Ascending aorta (tissue), 2 donors: ENCODE results near the gene PRKAR1A. TPM values are rescaled to one million over a fixed set of nuclear protein-coding genes. Genes with fewer than 3 reads are reported as not detected.
"Not testable (repeated sequence)": the region's sequence is repeated elsewhere in the genome, so short reads cannot be mapped to it uniquely, and the experiment has no call there.

Experiments
- DNase-seq, 2 donors: peaks; one replicate each; pipeline ENCODE4 v3.0.0-alpha.2; 2019; ENCODE audit warnings: low spot score in 2 of 2
- H3K27ac ChIP-seq, 2 donors: fragments of 200-600 bp; sonication (generic); one replicate each; pipeline ENCODE4 v1.5.1; 2016 to 2017; ENCODE audit warnings: mild to moderate bottlenecking in 1 of 2
- H3K27me3 ChIP-seq: fragments of 200-600 bp; sonication (generic); one replicate; pipeline ENCODE4 v1.5.1; 2017
- H3K36me3 ChIP-seq, 2 donors: fragments of 200-600 bp; sonication (generic); one replicate each; pipeline ENCODE4 v1.5.1; 2016
- H3K4me1 ChIP-seq, 2 donors: fragments of 200-600 bp; sonication (generic); one replicate each; pipeline ENCODE4 v1.5.1; 2016 to 2017; ENCODE audit warnings: mild to moderate bottlenecking in 1 of 2
- H3K4me3 ChIP-seq, 2 donors: fragments of 200-600 bp; sonication (generic); one replicate each; pipeline ENCODE4 v1.5.1; 2016 to 2017; ENCODE audit warnings: mild to moderate bottlenecking in 1 of 2
- H3K9me3 ChIP-seq, 2 donors: fragments of 200-600 bp; sonication (generic); one replicate each; pipeline ENCODE4 v1.5.1; 2016
- CTCF ChIP-seq, 3 experiments: fragments of 200-600 bp in 2 of 3; fragments of 450-650 bp in 1 of 3; sonication (generic) in 2 of 3; IDR thresholded peaks; one replicate each; pipeline ENCODE4 v1.5.1; 2016 to 2019; ENCODE audit warnings: antibody characterized with exemption in 3 of 3, mild to moderate bottlenecking in 1 of 3, moderate library complexity in 1 of 3
- intact Hi-C: fragments of 100-400 bp; cut with DNase I; formaldehyde crosslinking; loops from one replicate; pipeline ENCODE4 v1.15.1; 2023
- total RNA-seq: library from RNA; depleted of rRNA; stranded (reverse); fragments of >200 nt; gene quantifications from one replicate; pipeline ENCODE4 v1.1.0, GENCODE V29; 2016

The PRKAR1A gene
- total RNA-seq, 1 donor from 2014 or later: 233 TPM

- H3K9me3 ChIP-seq: no peaks in the 10 kb centered on the region
- no peak overlapping the region for H3K27ac ChIP-seq
- intact Hi-C loops: no loop called here
- no peak overlapping the region for H3K4me3 ChIP-seq
- no peaks in the 10 kb centered on the region for H3K36me3 ChIP-seq
- DNase-seq: no peak
- H3K27me3 ChIP-seq: no peaks in the 10 kb centered on the region
- no peak for TF ChIP-seq CTCF (IDR thresholded peaks at IDR 0.05)
- no peaks in the 10 kb centered on the region for H3K4me1 ChIP-seq
These were observed 69.8 kb downstream of the PRKAR1A start for GRCh38 chr17:68581863-68582645.

- H3K4me1 ChIP-seq, intact Hi-C loops, H3K27ac ChIP-seq, H3K4me3 ChIP-seq, H3K9me3 ChIP-seq, DNase-seq, H3K36me3 ChIP-seq, H3K27me3 ChIP-seq: not testable (repeated sequence)
These were observed 70.6 kb downstream of the PRKAR1A start for GRCh38 chr17:68582867-68583266.

GRCh38 chr17:68584581-68585303 lies 72.5 kb downstream of the PRKAR1A start:
- no peak overlapping the region for H3K4me3 ChIP-seq
- no peaks in the 10 kb centered on the region for H3K9me3 ChIP-seq
- no peaks in the 10 kb centered on the region for H3K27me3 ChIP-seq
- H3K4me1 ChIP-seq: no peaks in the 10 kb centered on the region
- no peaks in the 10 kb centered on the region for H3K36me3 ChIP-seq
- TF ChIP-seq CTCF (IDR thresholded peaks at IDR 0.05): no peak
- intact Hi-C loops: no loop called here
- H3K27ac ChIP-seq: no peak overlapping the region
- no peak for DNase-seq

GRCh38 chr17:68585643-68586042 lies 73.4 kb downstream of the PRKAR1A start:
- Histone ChIP-seq H3K36me3 (no peaks in the 10 kb centered on the region), H3K27me3 (no peaks in the 10 kb centered on the region), H3K27ac (no peak overlapping the region), H3K4me3 (no peak overlapping the region), H3K9me3 (no peaks in the 10 kb centered on the region), H3K4me1 (no peaks in the 10 kb centered on the region)
- TF ChIP-seq CTCF (IDR thresholded peaks at IDR 0.05): no peak
- intact Hi-C loops: no loop called here
- no peak for DNase-seq

- Histone ChIP-seq H3K27me3 (no peaks in the 10 kb centered on the region), H3K9me3 (no peaks in the 10 kb centered on the region), H3K4me1 (no peaks in the 10 kb centered on the region), H3K4me3 (no peak overlapping the region), H3K36me3 (no peaks in the 10 kb centered on the region), H3K27ac (no peak overlapping the region)
- TF ChIP-seq CTCF (IDR thresholded peaks at IDR 0.05): no peak
- no peak for DNase-seq
- intact Hi-C loops: no loop called here
These were observed 74.8 kb downstream of the PRKAR1A start for GRCh38 chr17:68587026-68587425.

- H3K4me3 ChIP-seq: no peak overlapping the region
- no peaks in the 10 kb centered on the region for H3K4me1 ChIP-seq
- no peaks in the 10 kb centered on the region for H3K27me3 ChIP-seq
- no peak overlapping the region for H3K27ac ChIP-seq
- H3K9me3 ChIP-seq: no peaks in the 10 kb centered on the region
- intact Hi-C loops: no loop called here
- DNase-seq: no peak
- TF ChIP-seq CTCF (IDR thresholded peaks at IDR 0.05): no peak
- no peaks in the 10 kb centered on the region for H3K36me3 ChIP-seq
These were observed 75.6 kb downstream of the PRKAR1A start for GRCh38 chr17:68587847-68588246.
